DOHH2 (cell line): Measurements from ENCODE around the gene DESI1.

Experiments
- H3F3A ChIP-seq: fragments of 200-600 bp; sonication (generic), shearing (Covaris generic); 2 replicates; pipeline ENCODE4 v1.6.0; 2016; ENCODE audit warnings: antibody characterized with exemption, mild to moderate bottlenecking; ENCODE audit not compliant: control insufficient read depth, insufficient read depth
- H3K27ac ChIP-seq: fragments of 200-600 bp; sonication (generic); 2 replicates; pipeline ENCODE4 v1.5.1; 2014; ENCODE audit warnings: low read depth, mild to moderate bottlenecking, low read length, moderate library complexity
- H3K27me3 ChIP-seq: fragments of 200-600 bp; sonication (generic); 2 replicates; pipeline ENCODE4 v1.6.1; 2014; ENCODE audit warnings: mild to moderate bottlenecking, low read length, mixed read lengths; ENCODE audit not compliant: control insufficient read depth
- H3K36me3 ChIP-seq: fragments of 200-600 bp; sonication (generic); 2 replicates; pipeline ENCODE4 v1.6.1; 2014; ENCODE audit warnings: mild to moderate bottlenecking, low read length, moderate library complexity, mixed read lengths; ENCODE audit not compliant: control insufficient read depth
- H3K4me1 ChIP-seq: fragments of 200-600 bp; sonication (generic); 2 replicates; pipeline ENCODE4 v1.6.1; 2014; ENCODE audit warnings: mild to moderate bottlenecking, low read length, mixed read lengths; ENCODE audit not compliant: control insufficient read depth
- H3K4me2 ChIP-seq: fragments of 200-600 bp; sonication (generic); 2 replicates; pipeline ENCODE4 v1.6.0; 2014; ENCODE audit warnings: mild to moderate bottlenecking, low read length, moderate library complexity
- H3K4me3 ChIP-seq: fragments of 200-600 bp; sonication (generic); 2 replicates; pipeline ENCODE4 v1.5.1; 2014; ENCODE audit warnings: mild to moderate bottlenecking, low read length, mixed read lengths
- H3K79me2 ChIP-seq: fragments of 200-600 bp; sonication (generic); 2 replicates; pipeline ENCODE4 v1.6.1; 2014; ENCODE audit warnings: mild to moderate bottlenecking, low read length, mixed read lengths; ENCODE audit not compliant: control insufficient read depth
- H3K9me2 ChIP-seq: fragments of 200-600 bp; sonication (generic); replicated peaks from 2 replicates; pipeline ENCODE4 v1.6.1; 2014; ENCODE audit warnings: mild to moderate bottlenecking, low read length, mixed read lengths; ENCODE audit not compliant: control insufficient read depth
- H3K9me3 ChIP-seq: fragments of 200-600 bp; sonication (generic); 2 replicates; pipeline ENCODE4 v1.6.1; 2014; ENCODE audit warnings: antibody characterized with exemption, low read length, mixed read lengths; ENCODE audit not compliant: control insufficient read depth, insufficient read depth
- H4K20me1 ChIP-seq: fragments of 200-600 bp; sonication (generic); 2 replicates; pipeline ENCODE4 v1.6.0; 2014; ENCODE audit warnings: low read depth, mild to moderate bottlenecking, antibody characterized with exemption, low read length, moderate library complexity; ENCODE audit not compliant: control insufficient read depth, insufficient read depth
- EZH2phosphoT487 ChIP-seq: fragments of 200-600 bp; sonication (generic); IDR thresholded peaks from 2 replicates; pipeline ENCODE4 v1.6.1; 2017; ENCODE audit warnings: borderline replicate concordance, mild to moderate bottlenecking, antibody characterized with exemption, low read length, moderate library complexity, mixed read lengths
- TF ChIP-seq, protein P1 (sequence below): fragments of 200-600 bp; sonication (generic); IDR thresholded peaks from one replicate; pipeline ENCODE4 v1.5.1; 2014; ENCODE audit warnings: antibody characterized with exemption, mild to moderate bottlenecking, low read depth, low read length; ENCODE audit not compliant: poor library complexity, severe bottlenecking

DESI1 gene

GRCh38 chr22:41650229-41650628, 29.4 kb upstream of the DESI1 start:
- Histone ChIP-seq H3K79me2 (peaks cover 33% of the 10 kb centered on the region), H3K4me3 (no peak overlapping the region), H4K20me1 (no peaks in the 10 kb centered on the region), H3K4me1 (peaks cover 4% of the 10 kb centered on the region; the same call in 1 of the 2 replicates), H3K27ac (no peak overlapping the region), H3K9me3 (no peaks in the 10 kb centered on the region), H3K9me2 (no peaks in the 10 kb centered on the region), H3K36me3 (peaks cover 88% of the 10 kb centered on the region), H3K4me2 (no peak overlapping the region), H3F3A (0 out of 2 replicates have a peak, but pooled peaks cover 4% of the 10 kb centered on the region), H3K27me3 (no peaks in the 10 kb centered on the region)
- TF ChIP-seq EZH2phosphoT487, result no peak
- TF ChIP-seq, protein P1, sequence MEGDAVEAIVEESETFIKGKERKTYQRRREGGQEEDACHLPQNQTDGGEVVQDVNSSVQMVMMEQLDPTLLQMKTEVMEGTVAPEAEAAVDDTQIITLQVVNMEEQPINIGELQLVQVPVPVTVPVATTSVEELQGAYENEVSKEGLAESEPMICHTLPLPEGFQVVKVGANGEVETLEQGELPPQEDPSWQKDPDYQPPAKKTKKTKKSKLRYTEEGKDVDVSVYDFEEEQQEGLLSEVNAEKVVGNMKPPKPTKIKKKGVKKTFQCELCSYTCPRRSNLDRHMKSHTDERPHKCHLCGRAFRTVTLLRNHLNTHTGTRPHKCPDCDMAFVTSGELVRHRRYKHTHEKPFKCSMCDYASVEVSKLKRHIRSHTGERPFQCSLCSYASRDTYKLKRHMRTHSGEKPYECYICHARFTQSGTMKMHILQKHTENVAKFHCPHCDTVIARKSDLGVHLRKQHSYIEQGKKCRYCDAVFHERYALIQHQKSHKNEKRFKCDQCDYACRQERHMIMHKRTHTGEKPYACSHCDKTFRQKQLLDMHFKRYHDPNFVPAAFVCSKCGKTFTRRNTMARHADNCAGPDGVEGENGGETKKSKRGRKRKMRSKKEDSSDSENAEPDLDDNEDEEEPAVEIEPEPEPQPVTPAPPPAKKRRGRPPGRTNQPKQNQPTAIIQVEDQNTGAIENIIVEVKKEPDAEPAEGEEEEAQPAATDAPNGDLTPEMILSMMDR, result no peak

DNA sequence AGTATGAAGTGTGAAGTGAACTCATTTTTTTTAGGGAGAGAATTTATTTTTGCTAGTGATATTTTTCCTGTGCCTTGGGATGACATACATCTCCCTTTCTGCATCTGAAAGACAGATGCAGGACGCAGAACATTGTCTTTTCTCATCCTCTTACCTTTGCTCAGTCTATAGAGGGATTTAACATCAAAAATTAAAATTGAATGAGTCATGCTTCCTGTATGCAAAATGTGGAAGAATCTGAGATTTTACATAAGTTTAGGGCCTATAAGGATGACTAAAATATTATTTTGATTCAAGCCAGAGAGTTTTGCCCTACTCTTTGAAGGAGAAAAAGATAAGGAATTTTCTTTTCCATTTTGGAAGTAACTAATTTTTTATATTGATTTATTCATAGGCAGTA, 27.6 kb upstream of the DESI1 start:
- H3K9me3 ChIP-seq, result no peaks in the 10 kb centered on the region

GRCh38 chr22:41647771-41648170, 26.9 kb upstream of the DESI1 start:
- peaks cover 4% of the 10 kb centered on the region; the same call in 1 of the 2 replicates for H3K4me1 ChIP-seq
- no peak overlapping the region for H3K4me2 ChIP-seq
- TF ChIP-seq, protein P1, result no peak
- no peak for TF ChIP-seq EZH2phosphoT487
- H3K9me2 ChIP-seq, result no peaks in the 10 kb centered on the region
- no peaks in the 10 kb centered on the region for H3K27me3 ChIP-seq
- H3K27ac ChIP-seq, result no peak overlapping the region
- no peaks in the 10 kb centered on the region for H3F3A ChIP-seq
- no peaks in the 10 kb centered on the region for H4K20me1 ChIP-seq
- H3K36me3 ChIP-seq, result peaks cover 84% of the 10 kb centered on the region
- no peak overlapping the region for H3K4me3 ChIP-seq
- peaks cover 44% of the 10 kb centered on the region for H3K79me2 ChIP-seq
- no peaks in the 10 kb centered on the region for H3K9me3 ChIP-seq

More for the DNA sequence above, 27.6 kb upstream of the DESI1 start:
- Histone ChIP-seq H3K27ac (no peak overlapping the region), H3K4me1 (peaks cover 4% of the 10 kb centered on the region; the same call in 1 of the 2 replicates), H3K79me2 (peaks cover 38% of the 10 kb centered on the region), H3K27me3 (no peaks in the 10 kb centered on the region), H3K4me2 (no peak overlapping the region), H3K36me3 (peaks cover 84% of the 10 kb centered on the region), H3F3A (no peaks in the 10 kb centered on the region), H4K20me1 (no peaks in the 10 kb centered on the region), H3K9me2 (no peaks in the 10 kb centered on the region), H3K4me3 (no peak overlapping the region)
- TF ChIP-seq, protein P1, result no peak
- TF ChIP-seq EZH2phosphoT487, result no peak
